Esophagus muscularis mucosa (tissue), 3 donors: ENCODE data around the gene ADAMTS13.
"Not testable (repeated sequence)": the region's sequence is repeated elsewhere in the genome, so short reads cannot be mapped to it uniquely, and the experiment has no call there.

Experiments used
- POLR2A ChIP-seq: fragments of 450-650 bp; IDR thresholded peaks from one replicate; pipeline ENCODE4 v1.6.1; 2017; ENCODE audit warnings: antibody characterized with exemption, moderate library complexity, mild to moderate bottlenecking, low read depth
- TF ChIP-seq, protein P1 (sequence below), 3 experiments: fragments of 200-600 bp in 2 of 3; fragments of 450-650 bp in 1 of 3; sonication (generic) in 2 of 3; IDR thresholded peaks; one replicate each; pipeline ENCODE4 v1.5.1; 2017 to 2019; ENCODE audit warnings: antibody characterized with exemption in 3 of 3, mild to moderate bottlenecking in 2 of 3, moderate library complexity in 1 of 3

DNA sequence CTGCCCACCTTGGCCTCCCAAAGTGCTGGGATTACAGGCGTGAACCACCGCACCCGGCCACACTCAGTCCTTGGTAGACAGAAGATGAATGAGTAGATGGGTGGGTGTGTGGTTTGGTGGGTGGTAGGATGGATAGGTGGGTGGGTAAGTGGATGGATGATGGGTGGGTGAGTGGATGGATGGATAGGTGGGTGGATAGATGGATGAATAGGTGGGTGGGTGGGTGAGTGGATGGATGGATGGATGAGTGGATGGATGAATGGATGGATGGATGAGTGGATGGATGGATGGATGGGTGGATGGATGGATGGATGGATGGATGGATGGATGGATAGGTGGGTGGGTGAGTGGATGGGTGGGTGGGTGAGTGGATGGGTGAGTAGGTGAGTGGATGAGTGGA, 29.9 kb upstream of the ADAMTS13 start:
- TF ChIP-seq, protein P1, sequence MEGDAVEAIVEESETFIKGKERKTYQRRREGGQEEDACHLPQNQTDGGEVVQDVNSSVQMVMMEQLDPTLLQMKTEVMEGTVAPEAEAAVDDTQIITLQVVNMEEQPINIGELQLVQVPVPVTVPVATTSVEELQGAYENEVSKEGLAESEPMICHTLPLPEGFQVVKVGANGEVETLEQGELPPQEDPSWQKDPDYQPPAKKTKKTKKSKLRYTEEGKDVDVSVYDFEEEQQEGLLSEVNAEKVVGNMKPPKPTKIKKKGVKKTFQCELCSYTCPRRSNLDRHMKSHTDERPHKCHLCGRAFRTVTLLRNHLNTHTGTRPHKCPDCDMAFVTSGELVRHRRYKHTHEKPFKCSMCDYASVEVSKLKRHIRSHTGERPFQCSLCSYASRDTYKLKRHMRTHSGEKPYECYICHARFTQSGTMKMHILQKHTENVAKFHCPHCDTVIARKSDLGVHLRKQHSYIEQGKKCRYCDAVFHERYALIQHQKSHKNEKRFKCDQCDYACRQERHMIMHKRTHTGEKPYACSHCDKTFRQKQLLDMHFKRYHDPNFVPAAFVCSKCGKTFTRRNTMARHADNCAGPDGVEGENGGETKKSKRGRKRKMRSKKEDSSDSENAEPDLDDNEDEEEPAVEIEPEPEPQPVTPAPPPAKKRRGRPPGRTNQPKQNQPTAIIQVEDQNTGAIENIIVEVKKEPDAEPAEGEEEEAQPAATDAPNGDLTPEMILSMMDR (IDR thresholded peaks at IDR 0.05), result not testable (repeated sequence)
- not testable (repeated sequence) for TF ChIP-seq POLR2A
